ENCODE data around the gene DENND1C.

The DENND1C gene

GRCh38 chr19:6476896-6477431 lies 4.6 kb downstream of the DENND1C start:
- TF ChIP-seq CTCF (IDR thresholded peaks at IDR 0.05; ENCODE audit: low read depth, low read length), result no peak
- in situ Hi-C loops (cut with HindIII; ENCODE audit: low sequenced_read_pairs), result no loop called here
- peak overlapping the region; percentile 7 for H3K4me3 ChIP-seq (ENCODE audit: low read depth, low read length)

DNA sequence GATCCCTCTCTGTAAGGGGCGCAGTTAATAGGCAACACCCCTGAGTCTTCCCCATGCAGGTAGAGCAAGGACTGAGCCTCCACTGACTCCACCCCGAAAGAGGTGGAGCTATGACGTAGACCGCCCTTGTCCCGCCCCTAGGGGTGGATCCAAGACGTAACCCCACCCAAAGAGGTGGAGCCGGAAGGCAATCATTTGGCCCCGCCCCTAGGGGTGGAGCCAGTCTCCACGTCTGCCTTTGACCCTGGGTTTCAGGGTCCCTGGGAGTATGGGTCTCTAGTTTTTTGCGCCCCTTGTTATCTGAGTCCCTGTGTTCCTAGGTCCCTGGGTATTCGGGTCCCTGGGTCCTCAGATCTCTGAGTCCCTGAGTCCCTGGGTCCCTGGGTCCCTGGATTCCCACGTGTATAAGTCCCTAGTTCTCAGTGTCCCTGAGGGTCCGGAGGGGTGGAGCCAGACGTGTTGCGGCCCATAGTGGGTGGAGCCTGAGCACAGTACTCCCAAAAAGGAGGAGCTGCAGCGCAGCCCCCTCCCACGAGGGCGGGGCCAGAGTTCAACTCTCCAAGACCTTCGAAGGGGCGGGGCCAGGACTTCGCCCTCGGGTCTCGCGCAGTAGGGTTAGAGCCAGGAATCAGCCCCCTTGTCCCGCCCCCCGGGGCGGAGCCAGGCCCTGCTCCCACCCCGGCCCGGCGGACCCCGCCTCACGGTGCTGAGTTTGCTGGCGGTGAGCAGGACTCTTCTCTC lies 5.3 kb downstream of the DENND1C start:
- peak; percentile 30 for DNase-seq (ENCODE audit: low read depth, low spot score)
- no peak for TF ChIP-seq CTCF (IDR thresholded peaks at IDR 0.05; ENCODE audit: low read depth, low read length)
- peak overlapping the region; percentile 7 for H3K4me3 ChIP-seq (ENCODE audit: low read depth, low read length)
- in situ Hi-C loops (cut with HindIII; ENCODE audit: low sequenced_read_pairs), result no loop called here

More at GRCh38 chr19:6476896-6477431, 4.6 kb downstream of the DENND1C start:
- DNase-seq (ENCODE audit: low read depth, low spot score), result no peak

- no peak overlapping the region for H3K4me3 ChIP-seq (ENCODE audit: low read depth, low read length)
- no peak for TF ChIP-seq CTCF (IDR thresholded peaks at IDR 0.05; ENCODE audit: low read depth, low read length)
- DNase-seq (ENCODE audit: low read depth, low spot score), result no peak
- in situ Hi-C loops (cut with HindIII; ENCODE audit: low sequenced_read_pairs), result no loop called here
Observed at GRCh38 chr19:6475321-6476108, 6.1 kb downstream of the DENND1C start.

DNA sequence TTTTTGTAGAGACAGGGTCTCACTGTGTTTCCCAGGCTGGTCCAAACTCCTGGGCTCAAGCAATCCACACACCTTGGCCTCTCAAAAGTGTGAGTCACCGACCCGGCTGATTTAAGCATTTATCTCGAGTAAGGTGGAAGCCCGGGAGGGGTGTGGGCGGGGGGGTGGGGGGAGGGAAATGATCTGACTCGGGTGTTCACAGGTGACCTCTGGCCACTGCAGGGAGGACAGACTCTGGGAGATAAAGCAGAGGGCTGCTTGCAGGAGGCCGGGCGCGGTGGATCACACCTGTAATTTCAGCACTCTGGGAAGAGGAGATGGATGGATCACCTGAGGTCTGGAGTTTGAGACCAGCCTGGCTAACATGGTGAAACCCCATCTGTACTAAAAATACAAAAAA lies 7.9 kb downstream of the DENND1C start:
- DNase-seq (ENCODE audit: low read depth, low spot score), result no peak
- no peak for TF ChIP-seq CTCF (IDR thresholded peaks at IDR 0.05; ENCODE audit: low read depth, low read length)
- in situ Hi-C loops (cut with HindIII; ENCODE audit: low sequenced_read_pairs), result no loop called here
- H3K4me3 ChIP-seq (ENCODE audit: low read depth, low read length), result no peak overlapping the region

DNA sequence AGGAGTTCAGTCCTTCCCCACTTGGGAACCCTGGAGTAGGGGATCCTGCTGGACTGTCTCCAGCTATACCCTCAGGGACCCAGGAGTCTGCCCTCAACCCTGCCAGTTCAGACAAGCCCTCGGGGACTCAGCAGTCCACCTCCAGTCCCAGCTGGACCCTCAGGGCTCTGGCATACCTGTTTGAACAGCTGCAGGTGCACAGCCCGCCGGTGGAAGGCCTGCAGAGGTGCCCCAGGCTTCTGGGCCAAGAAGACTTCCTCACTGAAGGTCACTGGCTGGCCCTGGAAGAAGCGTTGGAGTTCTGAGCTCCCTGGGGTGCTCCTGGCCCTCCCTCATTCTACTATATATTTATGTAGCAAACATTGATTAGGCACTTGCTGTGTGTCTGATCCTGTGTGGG lies 8.9 kb downstream of the DENND1C start:
- H3K4me3 ChIP-seq (ENCODE audit: low read depth, low read length), result no peak overlapping the region
- in situ Hi-C loops (cut with HindIII; ENCODE audit: low sequenced_read_pairs), result no loop called here
- no peak for TF ChIP-seq CTCF (IDR thresholded peaks at IDR 0.05; ENCODE audit: low read depth, low read length)
- DNase-seq (ENCODE audit: low read depth, low spot score), result no peak

DNA sequence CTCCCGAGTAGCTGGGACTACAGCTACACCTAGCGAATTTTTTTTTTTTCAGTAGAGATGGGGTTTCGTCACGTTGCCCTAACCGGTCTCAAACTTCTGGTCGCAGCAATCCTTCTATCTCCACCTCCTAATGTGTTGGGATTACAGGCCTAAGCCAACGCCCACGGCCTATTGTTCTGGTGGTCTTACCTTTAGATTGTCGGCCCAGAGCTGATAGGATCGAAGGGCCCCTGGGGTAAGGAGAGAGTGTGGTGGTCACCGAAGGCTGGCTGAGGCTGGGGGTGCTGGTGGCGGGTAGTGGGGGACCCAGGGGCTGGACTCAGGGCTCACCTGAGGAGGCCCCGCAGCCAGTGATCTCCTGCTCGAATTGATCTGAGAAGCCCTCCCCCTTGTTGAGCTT lies 10.5 kb downstream of the DENND1C start:
- no peak for DNase-seq (ENCODE audit: low read depth, low spot score)
- in situ Hi-C loops (cut with HindIII; ENCODE audit: low sequenced_read_pairs), result no loop called here
- TF ChIP-seq CTCF (IDR thresholded peaks at IDR 0.05; ENCODE audit: low read depth, low read length), result no peak
- H3K4me3 ChIP-seq (ENCODE audit: low read depth, low read length), result no peak overlapping the region
